Activated CD4-positive, alpha-beta T cell treated with anti-CD3 and anti-CD28 coated beads for 4 hours (primary cell): ENCODE data around the gene RHBG.

Source experiments
- DNase-seq, 2 donors: peaks; one replicate each; pipeline ENCODE4 v3.0.0-alpha.2; 2020

RHBG gene

DNA sequence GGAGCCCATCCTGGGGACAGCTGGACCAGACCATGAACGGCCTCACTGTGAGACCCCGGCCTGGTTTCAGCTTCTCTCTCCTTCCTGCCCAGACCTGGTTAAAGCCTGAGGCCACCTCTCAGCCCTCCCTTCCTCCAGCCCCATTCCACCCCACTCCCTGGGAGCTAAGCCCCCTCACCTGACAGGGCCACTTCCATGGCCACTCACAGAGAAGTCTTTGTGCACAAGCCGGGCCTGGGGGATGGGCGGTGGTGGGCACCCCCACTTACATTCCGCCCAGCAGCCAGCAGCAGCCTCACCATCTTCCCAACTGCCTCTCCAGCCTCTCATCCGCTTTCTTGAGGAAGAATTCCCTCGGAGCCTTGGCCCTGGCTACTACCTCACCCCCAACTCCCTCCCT, 40.4 kb downstream of the RHBG start:
- no peak for DNase-seq

DNA sequence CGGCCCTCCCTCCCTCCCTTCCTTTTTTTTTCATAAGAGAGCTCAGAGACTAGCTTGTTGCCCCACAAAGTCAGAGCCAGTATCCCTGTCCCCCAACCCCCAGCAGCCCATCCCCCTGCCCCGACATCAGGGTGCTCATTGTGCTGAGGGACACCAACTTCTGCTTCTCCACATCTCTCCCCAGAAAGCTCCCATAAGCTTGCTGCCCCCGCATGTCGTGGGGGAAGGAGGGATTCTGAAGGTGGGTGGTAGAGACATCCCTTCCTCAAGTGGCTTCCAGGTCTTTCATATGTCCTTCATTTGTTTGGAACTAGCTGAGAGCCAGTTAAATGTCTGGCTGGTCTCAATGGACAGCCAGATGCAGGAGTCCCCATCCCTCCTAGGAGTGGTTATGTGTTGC, 41.2 kb downstream of the RHBG start:
- DNase-seq: no peak

- DNase-seq: no peak
These were observed 41.7 kb downstream of the RHBG start for GRCh38 chr1:156410740-156411139.

- no peak for DNase-seq
These were observed 43.8 kb downstream of the RHBG start for GRCh38 chr1:156412653-156413321.

- DNase-seq: no peak
These were observed 44.6 kb downstream of the RHBG start for GRCh38 chr1:156413391-156414246.

GRCh38 chr1:156414461-156415064, 45.6 kb downstream of the RHBG start:
- no peak for DNase-seq

DNA sequence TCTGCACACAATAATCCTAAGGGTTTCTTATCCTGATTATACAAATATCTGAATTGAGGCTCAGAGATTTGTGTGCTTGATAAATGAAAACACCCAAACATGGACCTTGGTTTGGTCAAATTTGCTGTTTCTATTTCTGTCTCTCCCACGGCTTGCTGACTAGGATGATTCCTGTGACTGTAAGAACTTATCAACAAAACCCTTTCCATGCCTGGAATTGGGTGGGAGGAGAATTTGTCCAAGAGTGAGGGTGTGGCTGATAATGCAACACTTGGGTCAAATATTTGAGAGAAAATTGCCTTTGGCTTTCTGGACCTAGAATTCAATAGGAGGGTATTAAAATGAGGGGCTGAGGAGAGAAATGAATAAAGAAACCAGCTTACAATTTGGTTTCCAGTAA, 48.0 kb downstream of the RHBG start:
- DNase-seq: no peak

- no peak for DNase-seq
These were observed 48.5 kb downstream of the RHBG start for GRCh38 chr1:156417401-156418020.

- DNase-seq: no peak
These were observed 49.5 kb downstream of the RHBG start for GRCh38 chr1:156418416-156419070.

- peak; percentile 22 to 26 for DNase-seq
These were observed 50.8 kb downstream of the RHBG start for GRCh38 chr1:156419854-156420204.

DNA sequence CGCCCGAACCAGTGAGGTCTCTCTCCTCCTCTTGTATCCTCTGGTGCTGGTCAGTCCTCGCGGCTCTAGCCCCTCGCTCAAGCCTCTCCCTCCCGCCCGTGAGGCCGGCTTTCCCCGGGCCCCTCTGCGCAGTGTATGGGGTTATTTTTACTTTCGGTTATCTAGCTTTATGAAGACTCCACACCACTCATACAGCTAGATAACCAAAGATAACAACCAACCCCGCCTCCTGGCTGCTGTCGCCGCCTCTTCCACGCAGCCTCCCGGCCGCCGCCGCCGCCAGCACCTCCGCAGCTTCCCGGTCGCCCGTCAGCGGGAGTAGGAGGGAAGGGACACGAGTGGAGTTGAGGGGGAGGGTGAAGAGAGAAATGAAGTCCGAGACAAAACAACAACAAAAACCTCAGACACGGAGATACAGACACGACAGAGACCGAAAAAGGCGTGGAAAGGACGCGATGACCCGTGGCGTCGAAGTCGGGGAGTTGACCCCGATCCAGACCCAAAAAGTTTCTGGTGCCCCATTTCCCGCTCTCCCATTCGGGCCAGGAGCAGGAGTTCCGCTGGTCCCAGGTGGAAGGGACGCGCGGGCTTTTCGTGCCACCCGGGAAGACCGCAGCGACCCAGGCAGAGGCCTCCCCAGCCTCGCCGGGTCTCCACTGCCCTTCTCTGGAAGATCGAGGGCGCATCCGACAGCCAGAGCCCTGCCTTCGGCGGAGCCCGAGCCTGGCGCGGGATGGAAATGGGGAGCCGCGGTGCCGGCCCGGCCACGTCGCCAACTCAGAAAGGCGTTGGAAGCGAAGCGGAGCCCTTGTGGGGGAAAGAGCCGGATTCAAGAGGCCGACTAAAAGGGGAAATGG, 51.4 kb downstream of the RHBG start:
- peak; percentile 40 to 43 for DNase-seq

DNA sequence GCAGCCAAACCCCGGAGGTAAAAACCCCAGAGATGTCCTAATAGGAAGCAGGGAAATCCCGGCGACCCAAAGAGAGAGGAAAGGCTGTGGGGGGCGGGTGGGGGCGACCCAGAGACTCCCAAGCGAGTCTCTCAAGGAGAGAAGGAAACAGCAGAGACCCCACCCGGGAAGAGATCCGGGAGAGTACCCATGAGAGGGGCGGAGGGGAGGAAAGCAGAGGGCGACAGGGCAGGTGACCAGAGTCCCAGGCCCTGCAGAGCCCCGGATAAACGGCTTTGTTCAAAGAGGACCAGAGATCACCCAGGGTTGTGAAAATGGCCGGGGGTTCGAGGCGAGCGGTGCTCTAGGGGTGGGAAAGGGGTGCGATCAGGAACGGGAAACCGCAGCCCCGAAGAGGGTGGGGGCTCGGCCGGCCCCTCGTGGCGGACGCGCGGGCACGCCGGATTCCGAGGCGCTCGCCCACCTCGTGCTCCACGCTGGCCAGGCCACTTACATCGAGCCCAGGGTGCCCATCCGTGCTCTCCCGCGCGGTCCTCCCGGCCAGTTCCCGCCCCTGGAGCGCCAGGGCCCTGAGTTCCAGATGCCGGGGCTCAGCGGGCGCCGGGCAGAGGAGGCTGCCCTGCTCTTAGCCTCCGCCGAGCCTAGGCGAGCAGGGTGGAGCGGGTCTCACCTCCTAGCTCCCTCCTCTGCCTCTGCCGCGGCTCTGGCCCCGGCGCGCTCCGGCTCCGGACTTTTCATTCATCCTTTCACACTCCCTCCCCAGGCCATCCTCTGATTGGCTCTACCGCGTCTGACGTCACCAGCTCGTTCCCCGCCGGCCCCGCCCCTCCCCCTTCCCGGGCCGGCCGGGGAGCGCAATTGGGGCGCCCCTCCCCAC, 52.3 kb downstream of the RHBG start:
- peak; percentile 64 to 66 for DNase-seq

DNA sequence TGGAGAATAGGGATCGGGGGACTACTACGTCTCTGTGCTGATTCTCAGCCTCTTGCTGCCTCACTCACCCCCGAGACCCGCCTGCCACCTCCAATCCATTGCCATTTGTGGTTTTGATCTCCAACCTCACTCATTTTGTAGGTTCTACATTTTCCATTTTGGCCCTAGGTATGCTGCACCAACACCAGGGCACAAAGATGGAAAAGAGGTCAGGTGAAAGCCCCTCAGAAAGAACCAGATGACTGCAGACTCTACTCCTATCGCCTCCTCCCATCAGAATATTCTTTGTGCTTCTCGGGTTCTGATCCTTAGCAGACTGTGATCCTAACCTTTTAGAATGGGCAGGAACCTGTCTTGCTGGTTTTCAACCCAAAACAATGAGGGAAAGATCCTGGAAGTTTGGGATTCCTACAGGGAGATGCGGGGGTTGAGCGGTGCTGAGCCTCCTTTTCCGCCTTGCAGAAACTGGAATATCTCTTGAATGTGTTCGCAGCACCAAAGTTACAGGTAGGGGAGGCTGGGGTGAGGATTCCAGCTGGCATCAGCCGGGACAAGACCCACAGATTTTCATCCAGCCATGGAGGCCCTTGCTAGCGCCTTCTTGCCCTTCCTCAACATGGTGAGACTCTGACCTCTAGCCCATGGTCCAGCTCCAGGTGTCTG, 53.1 kb downstream of the RHBG start:
- DNase-seq: no peak

- no peak for DNase-seq
These were observed 53.6 kb downstream of the RHBG start for GRCh38 chr1:156422602-156423091.

- no peak for DNase-seq
These were observed 54.7 kb downstream of the RHBG start for GRCh38 chr1:156423422-156424352.

- DNase-seq: no peak
These were observed 55.9 kb downstream of the RHBG start for GRCh38 chr1:156424806-156425432.

- no peak for DNase-seq
These were observed 56.9 kb downstream of the RHBG start for GRCh38 chr1:156425943-156426342.

GRCh38 chr1:156427957-156428356, 58.9 kb downstream of the RHBG start:
- DNase-seq: no peak
